Activated CD8-positive, alpha-beta T cell treated with anti-CD3 and anti-CD28 coated beads for 36 hours (primary cell): ENCODE measurements around the gene S100A3. TPM values are rescaled to one million over a fixed set of nuclear protein-coding genes. Genes with fewer than 3 reads are reported as not detected.
"Not testable (repeated sequence)": the region's sequence is repeated elsewhere in the genome, so short reads cannot be mapped to it uniquely, and the experiment has no call there.

Source experiments
- ATAC-seq: fragments of 200-7000 bp; cut with Tn5 transposase; one replicate; pipeline ENCODE4 v1.10.0; 2021; ENCODE audit warnings: mild to moderate bottlenecking, moderate library complexity
- CTCF ChIA-PET: fragments of 350-600 bp; sonication (Branson Sonifier 250); formaldehyde crosslinking; loops from one replicate; lab custom pipeline; 2021; ENCODE audit warnings: antibody characterized with exemption; lab: Charles Lee
- POLR2A ChIA-PET: fragments of 350-600 bp; sonication (Branson Sonifier 250); formaldehyde crosslinking; loops from one replicate; lab custom pipeline; 2021; ENCODE audit warnings: antibody characterized with exemption; lab: Charles Lee
- DNase-seq: peaks from one replicate; pipeline ENCODE4 v3.0.0-alpha.2; 2020
- H3K27ac Mint-ChIP-seq: one replicate; pipeline ENCODE4 v1.8.0; 2021; ENCODE audit warnings: mild to moderate bottlenecking, mixed read lengths
- H3K27me3 Mint-ChIP-seq: one replicate; pipeline ENCODE4 v1.8.0; 2021; ENCODE audit warnings: mixed read lengths
- H3K36me3 Mint-ChIP-seq: one replicate; pipeline ENCODE4 v1.8.0; 2021; ENCODE audit warnings: low read depth, mixed read lengths
- H3K4me1 Mint-ChIP-seq: one replicate; pipeline ENCODE4 v1.8.0; 2021; ENCODE audit warnings: low read depth, mixed read lengths
- H3K4me3 Mint-ChIP-seq: one replicate; pipeline ENCODE4 v1.8.0; 2021; ENCODE audit warnings: mild to moderate bottlenecking, moderate library complexity, mixed read lengths
- H3K9me3 Mint-ChIP-seq: one replicate; pipeline ENCODE4 v1.8.0; 2021; ENCODE audit warnings: mixed read lengths
- CTCF ChIP-seq: fragments of 200-600 bp; IDR thresholded peaks from one replicate; pipeline ENCODE4 v1.8.0; 2022; ENCODE audit warnings: antibody characterized with exemption, mild to moderate bottlenecking
- intact Hi-C: fragments of 100-400 bp; cut with micrococcal nuclease; formaldehyde crosslinking; loops from one replicate; pipeline ENCODE4 v1.10.0; 2022
- total RNA-seq, 2 experiments: library from RNA; stranded (reverse); gene quantifications; one replicate each; pipeline ENCODE4 v1.2.3, GENCODE V29; 2021

S100A3 gene
- total RNA-seq, 2 experiments from 2014 or later, result not detected

GRCh38 chr1:153520818-153521476 lies 28.1 kb downstream of the S100A3 start:
- no peaks in the 10 kb centered on the region for H3K27me3 Mint-ChIP-seq
- CTCF ChIA-PET, result interaction anchor here (0.7 to 4.6 kb wide), 13 partner anchors 10 to 229 kb away, joined by 3 to 39 read pairs (median 5); partner anchors contain the start of gene S100A13
- H3K9me3 Mint-ChIP-seq, result no peaks in the 10 kb centered on the region
- no peak overlapping the region for H3K4me3 Mint-ChIP-seq
- H3K27ac Mint-ChIP-seq, result no peak overlapping the region
- ATAC-seq, result no peak
- intact Hi-C loops, result no loop called here
- no peak for DNase-seq
- H3K36me3 Mint-ChIP-seq, result no peaks in the 10 kb centered on the region
- POLR2A ChIA-PET, result interaction anchor here (0.6 to 2.5 kb wide), 4 partner anchors 12 to 140 kb away, joined by 3 to 10 read pairs (median 4); partner anchors contain the start of gene S100A6
- TF ChIP-seq CTCF, result no peak
- H3K4me1 Mint-ChIP-seq, result peaks cover 7% of the 10 kb centered on the region

- not testable (repeated sequence) for H3K4me1 Mint-ChIP-seq, H3K27ac Mint-ChIP-seq
- POLR2A ChIA-PET, result interaction anchor here (1.7 to 2.5 kb wide), 2 partner anchors 12 to 15 kb away, joined by 6 to 10 read pairs; partner anchors contain the start of gene S100A6
Measured at GRCh38 chr1:153520137-153520691, 28.8 kb downstream of the S100A3 start.

GRCh38 chr1:153519242-153519641 lies 29.8 kb downstream of the S100A3 start:
- no peak for TF ChIP-seq CTCF
- Mint-ChIP-seq H3K27me3 (no peaks in the 10 kb centered on the region), H3K9me3 (no peaks in the 10 kb centered on the region), H3K4me1 (peaks cover 7% of the 10 kb centered on the region), H3K36me3 (no peaks in the 10 kb centered on the region), H3K4me3 (no peak overlapping the region), H3K27ac (no peak overlapping the region)
- intact Hi-C loops, result no loop called here
- ChIA-PET CTCF (interaction anchor here (1.2 to 4.6 kb wide), 3 partner anchors 9 to 49 kb away, joined by 4 to 39 read pairs (median 19); no protein-coding TSS in a partner anchor), POLR2A (interaction anchor here (2.5 kb wide), 1 partner anchor 13 kb away, joined by 10 read pairs; no protein-coding TSS in a partner anchor)
- DNase-seq (no peak), ATAC-seq (no peak)

More at GRCh38 chr1:153520137-153520691, 28.8 kb downstream of the S100A3 start:
- H3K9me3 Mint-ChIP-seq, ATAC-seq, intact Hi-C loops, H3K36me3 Mint-ChIP-seq, DNase-seq, H3K27me3 Mint-ChIP-seq, H3K4me3 Mint-ChIP-seq: not testable (repeated sequence)
- CTCF ChIA-PET, result interaction anchor here (0.8 to 4.6 kb wide), 11 partner anchors 10 to 229 kb away, joined by 3 to 39 read pairs (median 5); no protein-coding TSS in a partner anchor

GRCh38 chr1:153515504-153516394 lies 33.3 kb downstream of the S100A3 start:
- no peak for TF ChIP-seq CTCF
- DNase-seq, result no peak

GRCh38 chr1:153513666-153514065 lies 35.4 kb downstream of the S100A3 start:
- Mint-ChIP-seq H3K27ac (no peak overlapping the region), H3K27me3 (no peaks in the 10 kb centered on the region), H3K9me3 (no peaks in the 10 kb centered on the region), H3K4me3 (no peak overlapping the region), H3K36me3 (no peaks in the 10 kb centered on the region), H3K4me1 (peaks cover 9% of the 10 kb centered on the region)
- POLR2A ChIA-PET, result interaction anchor here (1.2 kb wide), 1 partner anchor 20 kb away, joined by 3 read pairs; no protein-coding TSS in a partner anchor
- ATAC-seq (no peak), DNase-seq (no peak)
- no peak for TF ChIP-seq CTCF
- intact Hi-C loops, result loop anchor here (5.0 kb wide), 1 partner anchor 234 kb away; no protein-coding TSS in a partner anchor
- CTCF ChIA-PET, result interaction anchor here (1.2 to 1.3 kb wide), 3 partner anchors 31 to 59 kb away, joined by 3 to 5 read pairs (median 3); partner anchors contain the start of gene S100A4

More at GRCh38 chr1:153515504-153516394, 33.3 kb downstream of the S100A3 start:
- Mint-ChIP-seq H3K4me1 (peaks cover 9% of the 10 kb centered on the region), H3K27me3 (no peaks in the 10 kb centered on the region), H3K36me3 (no peaks in the 10 kb centered on the region), H3K4me3 (no peak overlapping the region), H3K27ac (no peak overlapping the region), H3K9me3 (no peaks in the 10 kb centered on the region)
- intact Hi-C loops, result no loop called here
- ChIA-PET POLR2A (interaction anchor here (1.1 to 1.4 kb wide), 2 partner anchors 10 to 25 kb away, joined by 3 to 5 read pairs; partner anchors contain the start of gene S100A5), CTCF (interaction anchor here (0.8 to 1.8 kb wide), 7 partner anchors 16 to 102 kb away, joined by 3 to 8 read pairs (median 3); no protein-coding TSS in a partner anchor)
- no peak for ATAC-seq
